GM12892 (cell line): ENCODE measurements around the gene PTRH1.

ENCODE experiments used
- POLR2A ChIP-seq: IDR thresholded peaks from 2 replicates; pipeline ENCODE4 v1.6.1; 2011; ENCODE audit warnings: low read depth, low read length, control low read depth
- POLR2AphosphoS5 ChIP-seq: IDR thresholded peaks from 2 replicates; pipeline ENCODE4 v1.6.1; 2011; ENCODE audit warnings: low read depth, low read length, control low read depth

- no peak for TF ChIP-seq POLR2AphosphoS5
- no peak for TF ChIP-seq POLR2A
Observed at GRCh38 chr9:127720031-127720864, 4.8 kb upstream of the PTRH1 start.
